Liver (tissue), 3 donors: ENCODE results near the gene PRIMA1.

Experiments
- ATF3 ChIP-seq: IDR thresholded peaks from 2 replicates; pipeline ENCODE4 v1.6.1; 2016; ENCODE audit warnings: antibody characterized with exemption
- GABPA ChIP-seq, 2 donors: IDR thresholded peaks in 1 of 2; conservative IDR thresholded peaks in 1 of 2; 2 replicates each; pipeline ENCODE4 v1.6.1; 2016; ENCODE audit warnings: antibody characterized with exemption in 2 of 2, mild to moderate bottlenecking in 1 of 2, moderate library complexity in 1 of 2
- HNF4A ChIP-seq, 2 donors: conservative IDR thresholded peaks; 2 replicates each; pipeline ENCODE4 v1.6.1; 2016; ENCODE audit warnings: antibody characterized with exemption in 2 of 2, mild to moderate bottlenecking in 2 of 2
- RAD21 ChIP-seq, 2 donors: IDR thresholded peaks; 2 replicates each; pipeline ENCODE4 v1.6.1; 2016; ENCODE audit warnings: antibody characterized with exemption in 2 of 2, mild to moderate bottlenecking in 2 of 2
- REST ChIP-seq: IDR thresholded peaks from 2 replicates; pipeline ENCODE4 v1.6.1; 2016; ENCODE audit warnings: antibody characterized with exemption, mild to moderate bottlenecking
- TF ChIP-seq, protein P1 (sequence below): fragments of 150-350 bp; IDR thresholded peaks from 2 replicates; pipeline ENCODE4 v1.5.1; 2017; ENCODE audit warnings: improper control_type of control experiment, low read depth, low read length; ENCODE audit not compliant: missing input control
- donor health status: healthy.
- donor health status: healthy.

DNA sequence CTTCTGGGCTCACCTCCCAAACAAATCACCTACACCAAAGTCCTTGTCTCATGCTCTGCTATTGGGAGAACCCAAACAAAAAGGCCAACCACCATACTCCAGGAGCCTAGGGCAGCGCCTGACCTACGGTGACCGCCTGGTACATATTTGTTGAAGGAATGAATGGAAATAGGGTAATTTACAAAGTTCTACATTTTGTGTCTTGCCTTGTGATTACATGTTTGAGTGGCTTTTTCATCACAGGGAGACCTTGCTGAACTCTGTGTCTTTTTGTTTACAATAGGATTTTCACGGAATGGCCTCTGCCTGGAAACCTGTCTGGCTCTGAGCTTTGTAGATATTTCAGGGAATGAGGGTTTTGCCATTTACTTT is 11.3 kb upstream of the PRIMA1 start:
- TF ChIP-seq ATF3 (no peak), HNF4A (conservative IDR thresholded peaks at IDR 0.05) (no peak), RAD21 (IDR thresholded peaks at IDR 0.05) (no peak), REST (no peak), GABPA (IDR thresholded peaks at IDR 0.05 in 1 of 2, conservative IDR thresholded peaks at IDR 0.05 in 1 of 2) (no peak)
- TF ChIP-seq, protein P1, sequence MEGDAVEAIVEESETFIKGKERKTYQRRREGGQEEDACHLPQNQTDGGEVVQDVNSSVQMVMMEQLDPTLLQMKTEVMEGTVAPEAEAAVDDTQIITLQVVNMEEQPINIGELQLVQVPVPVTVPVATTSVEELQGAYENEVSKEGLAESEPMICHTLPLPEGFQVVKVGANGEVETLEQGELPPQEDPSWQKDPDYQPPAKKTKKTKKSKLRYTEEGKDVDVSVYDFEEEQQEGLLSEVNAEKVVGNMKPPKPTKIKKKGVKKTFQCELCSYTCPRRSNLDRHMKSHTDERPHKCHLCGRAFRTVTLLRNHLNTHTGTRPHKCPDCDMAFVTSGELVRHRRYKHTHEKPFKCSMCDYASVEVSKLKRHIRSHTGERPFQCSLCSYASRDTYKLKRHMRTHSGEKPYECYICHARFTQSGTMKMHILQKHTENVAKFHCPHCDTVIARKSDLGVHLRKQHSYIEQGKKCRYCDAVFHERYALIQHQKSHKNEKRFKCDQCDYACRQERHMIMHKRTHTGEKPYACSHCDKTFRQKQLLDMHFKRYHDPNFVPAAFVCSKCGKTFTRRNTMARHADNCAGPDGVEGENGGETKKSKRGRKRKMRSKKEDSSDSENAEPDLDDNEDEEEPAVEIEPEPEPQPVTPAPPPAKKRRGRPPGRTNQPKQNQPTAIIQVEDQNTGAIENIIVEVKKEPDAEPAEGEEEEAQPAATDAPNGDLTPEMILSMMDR, result no peak
